Activated naive CD4-positive, alpha-beta T cell (primary cell): ENCODE results near the gene ATP8B4.

Source experiments
- DNase-seq, 4 experiments: peaks; one replicate each; lab custom pipeline; 2025; lab: John Stamatoyannopoulos, UW

The ATP8B4 gene

GRCh38 chr15:49890689-49891088 lies 228.3 kb downstream of the ATP8B4 start:
- DNase-seq, result no peak

DNA sequence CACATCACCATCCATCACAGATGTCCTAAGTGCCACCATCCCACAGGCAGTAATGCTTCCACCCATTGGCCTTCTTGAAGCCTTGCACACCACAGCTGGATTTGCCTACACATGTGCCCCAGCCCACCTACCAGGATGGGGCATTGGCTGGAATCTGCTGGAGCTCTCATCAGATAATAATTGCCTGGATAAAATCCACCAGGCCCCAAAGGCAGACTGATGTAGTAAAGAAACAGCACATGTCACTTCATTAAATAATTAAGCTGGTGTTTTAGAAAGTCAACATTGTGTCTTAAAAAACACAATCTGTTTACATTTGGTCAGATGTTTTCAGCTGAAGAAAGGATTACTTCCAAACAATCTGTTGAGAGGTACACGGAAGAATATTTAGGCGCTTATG lies 229.5 kb downstream of the ATP8B4 start:
- no peak for DNase-seq

DNA sequence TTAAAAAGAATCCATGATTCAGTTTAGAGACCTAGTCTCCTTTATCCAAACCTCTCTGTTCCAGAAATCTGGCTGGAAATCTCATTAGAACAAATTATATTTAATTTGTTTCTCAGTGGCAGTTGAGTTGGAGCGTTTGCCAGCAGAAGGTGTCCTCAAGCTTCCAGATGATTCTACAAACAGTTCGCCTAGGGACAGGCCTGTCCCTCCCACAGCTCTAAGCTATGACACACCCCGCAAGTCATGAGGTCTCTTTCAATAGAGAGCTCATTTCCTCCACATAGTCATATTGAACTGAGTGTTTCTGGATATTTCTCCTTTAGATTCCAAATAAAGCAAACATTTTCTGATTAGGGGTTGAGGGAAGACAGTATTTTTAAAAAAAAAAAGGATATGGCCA lies 230.3 kb downstream of the ATP8B4 start:
- DNase-seq, result no peak

DNA sequence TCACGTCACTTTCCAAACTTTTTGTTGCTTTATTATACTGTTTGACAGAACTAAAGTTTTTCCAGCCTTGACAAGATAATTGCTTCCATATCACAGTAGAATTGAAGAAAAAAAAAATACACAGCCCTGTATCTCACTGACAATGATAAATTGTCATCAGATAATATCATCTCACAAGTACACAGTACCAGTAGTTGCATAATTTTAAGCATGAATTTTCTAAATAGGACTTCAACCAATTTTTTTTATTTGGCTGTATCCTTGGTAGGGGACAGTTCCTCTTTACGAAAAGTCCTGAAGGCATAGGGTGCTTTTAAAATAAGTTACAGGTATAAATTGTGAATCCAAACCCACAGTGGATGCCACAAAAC lies 230.7 kb downstream of the ATP8B4 start:
- no peak for DNase-seq

- no peak for DNase-seq
Observed at GRCh38 chr15:49887659-49888322, 231.2 kb downstream of the ATP8B4 start.

DNA sequence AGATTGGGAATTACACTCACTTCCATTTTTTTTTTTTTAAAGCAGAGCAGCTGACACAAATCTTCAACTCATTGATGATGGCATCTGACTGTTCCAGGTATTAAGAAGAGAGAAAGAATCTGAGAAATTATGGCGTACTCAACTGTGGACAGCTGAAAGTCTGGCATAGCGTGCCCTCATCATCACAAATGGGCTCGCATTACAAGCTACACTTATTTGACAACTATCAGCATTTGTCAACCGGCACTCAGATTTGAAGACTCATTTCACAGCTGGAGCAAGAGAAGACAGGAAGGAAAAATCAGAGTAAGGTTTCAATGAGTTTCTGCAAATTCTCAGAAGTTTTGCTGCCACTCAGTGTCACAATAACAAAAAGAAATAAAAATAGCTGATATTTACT lies 235.9 kb downstream of the ATP8B4 start:
- DNase-seq, result no peak

DNA sequence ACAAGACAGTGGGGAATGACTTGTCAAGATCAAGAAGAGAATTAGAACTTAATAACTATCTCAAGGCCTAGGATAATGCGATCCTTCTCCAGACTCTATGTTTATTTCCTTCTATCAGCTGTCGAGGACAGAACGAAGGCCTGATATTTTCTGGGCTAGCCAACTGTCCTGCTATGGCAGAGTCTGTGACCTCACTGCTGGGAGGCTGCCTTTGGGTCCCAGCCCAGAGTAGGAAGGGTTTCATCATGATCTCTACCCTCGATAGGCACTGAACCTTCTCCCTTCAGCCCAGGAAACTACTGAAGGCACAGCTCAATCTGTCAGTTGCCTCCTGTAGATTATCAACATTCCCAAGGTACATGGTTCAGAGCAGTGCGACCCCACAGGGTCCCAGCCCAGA lies 237.2 kb downstream of the ATP8B4 start:
- no peak for DNase-seq

DNA sequence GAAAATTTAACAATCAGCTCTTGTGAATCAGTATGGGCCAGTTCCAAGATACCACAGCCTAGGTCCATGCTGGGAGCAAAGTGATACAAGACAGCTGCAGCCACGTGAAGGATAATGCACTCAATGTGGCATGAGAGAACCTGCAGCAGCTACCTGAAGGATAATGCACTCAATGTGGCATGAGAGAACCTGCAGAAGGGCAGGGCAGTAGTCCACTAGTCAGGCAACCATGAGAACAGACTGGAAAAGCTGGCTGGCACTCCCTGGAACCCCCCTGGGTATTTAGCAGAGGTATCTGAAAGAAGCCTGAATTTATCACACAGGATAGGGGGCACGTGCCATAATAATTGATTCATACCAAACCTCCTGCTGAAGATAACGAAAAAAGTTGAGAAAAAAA lies 237.6 kb downstream of the ATP8B4 start:
- no peak for DNase-seq

DNA sequence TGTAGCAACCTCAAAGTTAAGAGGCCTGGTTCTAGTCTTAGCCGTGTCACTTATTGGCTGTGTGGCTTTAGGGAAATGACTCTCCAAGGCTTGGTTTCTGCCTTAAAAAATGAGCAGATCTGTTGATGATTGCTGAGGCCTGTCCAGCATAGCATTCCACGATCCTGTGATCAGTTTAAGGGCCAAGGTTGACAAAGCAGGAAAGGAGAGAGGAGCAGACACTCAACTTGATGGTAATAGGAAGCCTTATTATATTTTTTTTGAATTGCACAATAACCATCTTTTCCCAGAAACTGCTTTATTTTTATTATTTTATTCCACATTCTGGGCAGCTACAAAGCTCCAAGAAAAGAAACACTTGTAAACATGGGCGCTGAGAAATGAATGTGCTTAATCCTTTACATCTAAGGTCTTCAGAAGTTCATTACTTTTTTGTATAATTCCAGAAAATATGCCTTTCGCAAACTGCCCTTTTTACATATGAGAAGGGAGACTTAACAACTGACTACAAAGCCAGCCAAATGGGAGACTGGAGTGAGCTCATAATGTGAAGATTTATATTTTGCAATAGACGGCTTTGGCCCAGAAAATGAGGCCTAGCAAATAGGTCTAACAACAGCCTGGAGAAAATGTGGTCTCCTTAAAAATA lies 241.0 kb downstream of the ATP8B4 start:
- DNase-seq, result no peak

DNA sequence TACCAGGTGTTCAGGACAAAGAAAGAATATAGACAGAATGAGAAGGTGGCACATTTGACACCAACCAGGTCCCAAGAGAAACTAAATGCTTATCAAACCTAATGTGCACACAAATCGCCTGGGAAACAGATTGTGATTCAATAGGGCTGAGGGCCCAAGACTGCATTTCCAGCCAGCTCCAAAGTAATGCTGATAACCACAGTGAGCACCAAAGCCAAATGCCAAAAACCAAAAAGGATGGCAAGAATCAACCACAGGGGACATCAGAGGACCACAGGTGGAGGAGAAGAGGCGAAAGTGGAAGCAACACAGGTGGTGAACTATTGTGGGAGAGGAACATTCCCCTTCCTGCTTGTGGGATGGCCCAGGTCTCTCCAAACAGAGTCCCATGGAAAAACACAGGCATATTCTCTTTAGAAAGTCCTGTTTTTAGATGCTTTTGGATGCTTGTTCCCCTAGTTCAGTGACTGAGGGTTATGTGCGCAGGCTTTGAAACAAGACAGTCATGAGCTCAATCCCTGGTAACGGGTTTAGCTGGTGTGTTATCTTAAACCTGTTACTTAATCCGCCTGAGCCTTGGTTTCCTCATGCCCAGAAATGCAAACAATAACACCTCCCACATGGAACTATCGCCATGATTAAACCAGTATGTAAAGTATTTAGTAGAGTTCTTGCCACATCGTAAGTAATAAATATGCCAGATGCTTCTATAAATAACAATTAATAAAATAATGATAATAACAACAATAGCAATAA lies 241.7 kb downstream of the ATP8B4 start:
- DNase-seq, result no peak

GRCh38 chr15:49876401-49877038 lies 242.5 kb downstream of the ATP8B4 start:
- no peak for DNase-seq

DNA sequence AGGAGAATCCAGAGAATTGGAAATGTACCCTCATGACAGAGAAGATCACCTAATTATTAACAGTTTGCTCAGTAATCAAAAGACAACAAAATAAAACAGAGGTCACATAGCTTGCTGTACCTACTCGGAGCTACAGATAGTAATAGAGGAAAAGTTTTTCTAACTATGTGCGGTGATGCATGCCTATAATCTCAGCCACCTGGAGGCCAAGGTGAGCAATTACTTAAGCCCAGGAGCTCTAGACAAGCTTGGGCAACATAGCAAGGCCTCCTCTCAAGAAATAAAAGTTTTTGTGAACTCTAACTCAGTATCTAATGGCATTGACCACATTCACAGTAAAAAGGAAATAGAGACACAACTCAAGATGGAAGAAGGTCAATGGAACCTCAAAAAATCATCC lies 243.6 kb downstream of the ATP8B4 start:
- no peak for DNase-seq

- no peak for DNase-seq
Observed at GRCh38 chr15:49870472-49870871, 248.6 kb downstream of the ATP8B4 start.

- no peak for DNase-seq
Observed at GRCh38 chr15:49868348-49868747, 250.7 kb downstream of the ATP8B4 start.

DNA sequence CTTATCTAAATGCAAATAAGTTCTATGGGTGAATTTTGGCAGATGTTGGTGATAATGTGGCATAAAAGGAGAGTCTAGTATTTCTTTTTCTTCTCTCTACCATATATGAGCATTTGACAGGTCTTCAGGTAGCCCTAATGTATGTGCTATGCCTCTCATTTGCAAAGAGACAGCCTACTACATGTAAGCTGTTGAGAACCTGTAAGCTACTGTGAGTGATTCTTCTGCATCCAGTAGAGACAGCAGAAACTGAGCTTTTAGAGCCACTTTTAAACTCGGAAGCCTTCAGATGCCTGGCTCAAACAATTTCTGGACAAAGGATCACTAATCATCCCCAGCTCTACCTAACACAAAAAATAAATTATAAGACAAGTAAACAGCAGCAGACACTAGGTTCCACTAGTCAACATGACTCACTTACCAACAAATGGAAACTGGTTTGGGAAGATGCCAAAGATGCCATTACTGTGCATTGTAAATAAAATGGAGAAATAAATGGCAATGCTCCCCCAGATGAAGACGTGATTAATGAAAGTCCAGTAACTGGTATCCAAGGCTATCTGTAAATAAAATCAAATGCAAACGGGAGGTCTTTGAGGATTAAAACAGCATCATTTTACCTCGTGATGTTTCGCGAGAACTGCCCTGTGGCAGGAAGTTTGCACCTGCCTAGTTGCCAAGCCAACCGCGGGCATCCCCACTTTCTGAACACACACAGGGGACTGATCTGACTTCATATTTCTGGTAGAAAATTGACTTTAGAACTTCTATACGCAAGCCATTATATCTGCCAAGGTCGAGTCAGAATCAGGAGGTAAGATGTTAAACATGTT lies 252.9 kb downstream of the ATP8B4 start:
- DNase-seq, result no peak

- no peak for DNase-seq
Observed at GRCh38 chr15:49864251-49864650, 254.8 kb downstream of the ATP8B4 start.

GRCh38 chr15:49863431-49864224 lies 255.4 kb downstream of the ATP8B4 start:
- no peak for DNase-seq

DNA sequence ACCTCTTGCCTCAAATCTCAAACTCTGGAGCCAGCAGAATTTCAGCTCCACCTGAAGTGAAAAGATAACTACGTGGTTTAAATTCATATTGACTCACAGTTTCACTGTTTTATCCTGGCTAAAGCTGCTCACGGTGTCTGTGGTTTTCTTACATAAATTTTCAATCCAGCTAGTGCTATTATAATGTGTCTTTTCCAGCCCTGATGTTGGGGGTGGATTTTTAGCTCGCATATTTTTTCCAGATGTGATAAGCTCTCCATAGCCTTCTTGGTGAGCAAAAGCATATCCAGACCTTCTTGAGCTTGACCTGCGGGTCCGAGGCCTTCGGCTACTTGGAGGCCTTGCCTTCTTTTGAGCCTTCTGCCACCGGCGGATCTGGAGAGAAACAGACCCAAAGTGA lies 258.9 kb downstream of the ATP8B4 start:
- DNase-seq, result no peak

DNA sequence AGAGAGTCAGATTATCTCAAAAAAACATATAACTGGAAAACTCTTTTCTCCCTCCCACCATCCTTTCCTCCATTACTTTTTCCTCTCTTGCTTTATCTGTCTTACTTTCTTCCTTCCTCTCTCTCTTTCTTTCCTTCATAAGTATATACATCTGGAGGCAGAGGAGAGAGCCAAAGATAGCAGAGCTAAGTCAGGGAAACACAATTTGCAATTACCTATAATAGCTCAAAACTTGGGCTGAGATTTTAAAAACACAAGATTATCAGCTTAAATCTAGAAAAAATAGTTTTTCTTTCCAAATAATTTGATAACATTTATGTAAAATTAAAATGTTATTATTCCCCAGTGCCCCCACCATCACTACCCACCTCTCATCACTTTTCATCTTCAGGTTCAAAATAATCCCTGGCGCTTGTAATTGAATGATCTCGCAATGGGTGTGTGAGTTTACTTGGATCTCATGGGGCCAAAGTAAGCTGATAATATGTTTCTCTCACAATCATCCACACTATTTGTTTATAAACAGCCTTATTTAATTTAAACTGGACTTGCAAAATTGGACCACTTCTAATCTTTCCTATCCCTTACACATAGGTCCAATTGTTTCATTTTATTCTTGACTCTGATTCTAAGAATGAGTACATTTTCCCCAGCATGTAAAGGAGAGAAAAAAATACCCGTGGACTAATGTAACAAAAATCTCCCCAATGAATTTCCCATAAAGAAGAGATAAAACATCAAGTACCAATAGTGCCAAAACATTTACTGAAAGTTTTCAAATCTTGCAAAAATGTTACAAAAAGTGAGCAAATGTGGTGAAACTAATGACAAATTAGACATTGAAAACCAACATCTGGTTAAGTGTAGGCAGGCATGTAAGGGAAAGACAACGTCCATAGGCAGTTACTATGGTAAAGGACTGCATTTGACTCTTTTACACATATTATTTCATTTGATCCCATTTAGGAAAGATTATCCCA lies 261.2 kb downstream of the ATP8B4 start:
- no peak for DNase-seq
